Fibroblast of the aortic adventitia (primary cell): ENCODE results near the gene PLD1. TPM values are rescaled to one million over a fixed set of nuclear protein-coding genes. Genes with fewer than 3 reads are reported as not detected.

ENCODE experiments used
- DNase-seq: peaks from one replicate; pipeline ENCODE4 v3.0.0-alpha.2; 2010; ENCODE audit warnings: low read depth
- H3K4me3 ChIP-seq: 2 replicates; pipeline ENCODE4 v1.5.1; 2011; ENCODE audit warnings: low read depth, mild to moderate bottlenecking, control low read depth, low read length, moderate library complexity
- CTCF ChIP-seq: IDR thresholded peaks from 2 replicates; pipeline ENCODE4 v1.5.1; 2011; ENCODE audit warnings: mild to moderate bottlenecking, low read length, control low read depth, inconsistent platforms; ENCODE audit not compliant: insufficient read depth
- total RNA-seq: library from RNA; depleted of rRNA; stranded (reverse); fragments of >200 nt; gene quantifications from 2 replicates; pipeline ENCODE4 v1.2.3, GENCODE V29; 2012; ENCODE audit warnings: low replicate concordance

Gene PLD1
- total RNA-seq, 1 donor: 23.1 TPM

- no peak overlapping the region for H3K4me3 ChIP-seq
- no peak for TF ChIP-seq CTCF
- DNase-seq: no peak
These were observed 257.2 kb downstream of the PLD1 start for GRCh38 chr3:171553086-171553485.

GRCh38 chr3:171552531-171552930 is 257.8 kb downstream of the PLD1 start:
- H3K4me3 ChIP-seq: no peak overlapping the region
- TF ChIP-seq CTCF: no peak
- no peak for DNase-seq

- H3K4me3 ChIP-seq: no peak overlapping the region
- DNase-seq: no peak
- TF ChIP-seq CTCF: no peak
These were observed 259.0 kb downstream of the PLD1 start for GRCh38 chr3:171551296-171551695.

Other genes with a start within 250 kb of the PLD1 start
- not detected in 2 replicates for gene TMEM212, start 32.9 kb upstream of the PLD1 start, total RNA-seq
- 53.0 and 139 TPM in 2 replicates for gene FNDC3B, start 229.1 kb upstream of the PLD1 start, total RNA-seq